H1 (cell line): ENCODE measurements around the gene ZNG1A. TPM values are rescaled to one million over a fixed set of nuclear protein-coding genes. Genes with fewer than 3 reads are reported as not detected.
"Not testable (repeated sequence)": the region's sequence is repeated elsewhere in the genome, so short reads cannot be mapped to it uniquely, and the experiment has no call there.

Source experiments
- CTCF ChIA-PET: fragments of 300-600 bp; sonication (Branson Sonifier 250); formaldehyde crosslinking; loops from one replicate; lab custom pipeline; 2021; ENCODE audit not compliant: partially characterized antibody; lab: Charles Lee
- POLR2A ChIA-PET: fragments of 300-600 bp; sonication (Branson Sonifier 250); formaldehyde crosslinking; loops from one replicate; lab custom pipeline; 2021; ENCODE audit warnings: inconsistent platforms; ENCODE audit not compliant: partially characterized antibody; lab: Charles Lee
- DNase-seq, 2 experiments: peaks; one replicate each; pipeline versions ENCODE4 v3.0.0 to v3.0.0-alpha.2; 2010 to 2022; ENCODE audit warnings: low spot score in 2 of 2, low read depth in 1 of 2, mixed read lengths in 1 of 2
- FAIRE-seq: peaks from 2 replicates; lab custom pipeline; 2011; peaks lifted over from hg19 to GRCh38; lab: Jason Lieb, UNC
- H2AFZ ChIP-seq: 2 replicates; pipeline ENCODE4 v1.8.1; 2012; ENCODE audit warnings: low read length, inconsistent platforms
- H2AK5ac ChIP-seq: 2 replicates; pipeline ENCODE4 v1.6.1; 2013; ENCODE audit warnings: low read depth, low read length
- H2BK120ac ChIP-seq: replicated peaks from 2 replicates; pipeline ENCODE3; 2013; ENCODE audit warnings: low read depth, low read length, inconsistent platforms
- H2BK12ac ChIP-seq: 2 replicates; pipeline ENCODE4 v1.6.1; 2013; ENCODE audit warnings: low read depth, low read length
- H2BK15ac ChIP-seq: 2 replicates; pipeline ENCODE4 v1.6.1; 2013; ENCODE audit warnings: low read length
- H2BK20ac ChIP-seq: 2 replicates; pipeline ENCODE4 v1.6.1; 2013; ENCODE audit warnings: low read length
- H2BK5ac ChIP-seq: 2 replicates; pipeline ENCODE4 v1.6.1; 2013; ENCODE audit warnings: low read depth, low read length
- H3K14ac ChIP-seq: 2 replicates; pipeline ENCODE4 v1.6.1; 2013; ENCODE audit warnings: inconsistent platforms; ENCODE audit not compliant: insufficient read length
- H3K18ac ChIP-seq: 2 replicates; pipeline ENCODE4 v1.6.1; 2013; ENCODE audit warnings: low read length; ENCODE audit errors: extremely low read depth
- H3K23ac ChIP-seq: 2 replicates; pipeline ENCODE4 v1.6.1; 2013; ENCODE audit warnings: inconsistent platforms; ENCODE audit not compliant: insufficient read length
- H3K23me2 ChIP-seq: 2 replicates; pipeline ENCODE4 v1.6.1; 2013; ENCODE audit warnings: low read depth, low read length
- H3K27ac ChIP-seq: 2 replicates; pipeline ENCODE4 v1.6.1; 2011; ENCODE audit warnings: low read depth, low read length, inconsistent platforms
- H3K27me3 ChIP-seq, 4 experiments: replicated peaks in 1 of 4; 1 replicate in 1 of 4; 2 replicates in 3 of 4; pipeline versions ENCODE4 v1.6.1 to v1.8.1; 2011 to 2013; ENCODE audit warnings: low read length in 3 of 4, mild to moderate bottlenecking in 3 of 4, inconsistent platforms in 2 of 4, mixed read lengths in 2 of 4, moderate library complexity in 1 of 4; ENCODE audit not compliant: control insufficient read depth in 3 of 4, insufficient read depth in 3 of 4; ENCODE audit errors: extremely low read depth in 1 of 4
- H3K36me3 ChIP-seq, 4 experiments: 2 replicates each; pipeline versions ENCODE4 v1.6.1 to v1.8.1; 2011 to 2013; ENCODE audit warnings: mild to moderate bottlenecking in 4 of 4, low read length in 3 of 4, moderate library complexity in 2 of 4, control low read depth in 1 of 4, inconsistent platforms in 1 of 4; ENCODE audit not compliant: insufficient read depth in 4 of 4, control insufficient read depth in 2 of 4
- H3K4ac ChIP-seq: replicated peaks from 2 replicates; pipeline ENCODE3; 2013; ENCODE audit warnings: low read length, low read depth, mixed read lengths, inconsistent platforms; ENCODE audit not compliant: insufficient read length
- H3K4me1 ChIP-seq, 4 experiments: replicated peaks in 1 of 4; 1 replicate in 1 of 4; 2 replicates in 3 of 4; pipeline versions ENCODE4 v1.6.1 to v1.8.1; 2011 to 2013; ENCODE audit warnings: low read length in 3 of 4, inconsistent platforms in 2 of 4, mixed read lengths in 1 of 4; ENCODE audit not compliant: insufficient read depth in 4 of 4, control insufficient read depth in 3 of 4
- H3K4me2 ChIP-seq, 2 experiments: 2 replicates each; pipeline versions ENCODE4 v1.6.1 to v1.8.1; 2011 to 2013; ENCODE audit warnings: low read depth in 2 of 2, low read length in 2 of 2, control low read depth in 1 of 2, inconsistent platforms in 1 of 2, mild to moderate bottlenecking in 1 of 2; ENCODE audit not compliant: insufficient read depth in 1 of 2
- H3K4me3 ChIP-seq, 4 experiments: fragments of 200-600, 300-600 bp in 1 of 4; sonication (generic), shearing (Covaris generic), sonication (Bioruptor Twin) in 1 of 4; 2 replicates each; pipeline versions ENCODE4 v1.5.1 to v1.8.1; 2011 to 2016; ENCODE audit warnings: low read length in 4 of 4, low read depth in 3 of 4, control low read depth in 2 of 4, inconsistent platforms in 2 of 4, mild to moderate bottlenecking in 2 of 4, mixed read lengths in 1 of 4, moderate library complexity in 1 of 4; ENCODE audit not compliant: insufficient read depth in 2 of 4; ENCODE audit errors: extremely low read depth in 1 of 4
- H3K56ac ChIP-seq: replicated peaks from 2 replicates; pipeline ENCODE3; 2013; ENCODE audit warnings: low read depth, mild to moderate bottlenecking, mixed read lengths, low read length, inconsistent platforms; ENCODE audit not compliant: insufficient read length
- H3K79me1 ChIP-seq: 2 replicates; pipeline ENCODE4 v1.6.1; 2013; ENCODE audit warnings: low read depth, low read length, control low read depth
- H3K79me2 ChIP-seq, 2 experiments: 2 replicates each; pipeline versions ENCODE4 v1.6.1 to v1.8.1; 2012 to 2013; ENCODE audit warnings: low read length in 2 of 2, mild to moderate bottlenecking in 2 of 2, inconsistent platforms in 1 of 2; ENCODE audit not compliant: insufficient read depth in 2 of 2, control insufficient read depth in 1 of 2
- H3K9ac ChIP-seq, 4 experiments: replicated peaks in 1 of 4; 1 replicate in 1 of 4; 2 replicates in 3 of 4; pipeline versions ENCODE4 v1.6.1 to v1.8.1; 2011 to 2013; ENCODE audit warnings: low read depth in 3 of 4, low read length in 3 of 4, control low read depth in 2 of 4, mild to moderate bottlenecking in 2 of 4, moderate library complexity in 2 of 4, inconsistent platforms in 1 of 4; ENCODE audit errors: extremely low read depth in 1 of 4
- H3K9me3 ChIP-seq, 2 experiments: 2 replicates each; pipeline versions ENCODE4 v1.6.1 to v1.8.1; 2012 to 2013; ENCODE audit warnings: mild to moderate bottlenecking in 2 of 2, moderate library complexity in 2 of 2, control low read depth in 1 of 2, inconsistent platforms in 1 of 2, low read depth in 1 of 2, low read length in 1 of 2, mixed read lengths in 1 of 2; ENCODE audit not compliant: insufficient read depth in 2 of 2
- H4K20me1 ChIP-seq, 2 experiments: replicated peaks in 1 of 2; 2 replicates each; pipeline versions ENCODE3 to v1.8.1; 2011 to 2013; ENCODE audit warnings: inconsistent platforms in 2 of 2, low read length in 2 of 2, mild to moderate bottlenecking in 1 of 2; ENCODE audit not compliant: insufficient read depth in 2 of 2, control insufficient read depth in 1 of 2
- H4K5ac ChIP-seq: 2 replicates; pipeline ENCODE4 v1.6.1; 2013; ENCODE audit warnings: low read length, low read depth, mixed read lengths, inconsistent platforms; ENCODE audit not compliant: insufficient read length
- H4K8ac ChIP-seq: 2 replicates; pipeline ENCODE4 v1.8.0; 2013; ENCODE audit warnings: mild to moderate bottlenecking, moderate library complexity, low read length, inconsistent platforms; ENCODE audit not compliant: insufficient read depth; ENCODE audit errors: extremely low read depth
- H4K91ac ChIP-seq: replicated peaks from 2 replicates; pipeline ENCODE3; 2013; ENCODE audit warnings: low read length, mixed read lengths, inconsistent platforms; ENCODE audit not compliant: insufficient read length
- SP1 ChIP-seq: IDR thresholded peaks from 2 replicates; pipeline ENCODE4 v1.6.1; 2011; ENCODE audit warnings: low read depth, low read length
- WGBS, 2 experiments: shearing (Covaris generic) in 1 of 2; methylation state at CpG; one replicate each; pipeline versions ENCODE4 v1.1.6 to v1.1.7; 2013 to 2015; ENCODE audit warnings: low lambda C conversion rate in 2 of 2, mixed read lengths in 2 of 2, inconsistent platforms in 1 of 2, low coverage in 1 of 2, missing lambda C conversion rate in 1 of 2; ENCODE audit not compliant: insufficient replicate concordance in 2 of 2, insufficient coverage in 1 of 2, insufficient read length in 1 of 2; ENCODE audit errors: extremely low coverage in 1 of 2, missing lambda C conversion rate in 1 of 2; 5-methylcytosine and 5-hydroxymethylcytosine counted together
- polyA plus RNA-seq, 7 experiments: library from polyadenylated mRNA; depleted of rRNA in 3 of 7; stranded (reverse) in 5 of 7; unstranded in 2 of 7; fragments of >200 nt in 5 of 7; fragments of 200-250 nt in 2 of 7; gene quantifications; 1 replicate in 5 of 7; 2 replicates in 1 of 7; 4 replicates in 1 of 7; pipeline versions ENCODE4 v1.2.1 to v1.2.3, GENCODE V29; 2011 to 2013; ENCODE audit warnings: missing spikeins in 2 of 7, mixed read lengths in 2 of 7
- total RNA-seq: library from RNA; stranded (reverse); fragmentation: NEBNext Ultra II Directional; extraction: Animal tissue kit (Norgen Biotek cat#: 25700); gene quantifications from 2 replicates; pipeline ENCODE4 v1.2.1, GENCODE V29; 2021

Gene ZNG1A
- total and polyA plus RNA-seq, 2 of the 8 experiments (the other 6 are each of a cell fraction or from before 2014, with no cell fraction given) = 18.2 to 46.5 TPM

DNA sequence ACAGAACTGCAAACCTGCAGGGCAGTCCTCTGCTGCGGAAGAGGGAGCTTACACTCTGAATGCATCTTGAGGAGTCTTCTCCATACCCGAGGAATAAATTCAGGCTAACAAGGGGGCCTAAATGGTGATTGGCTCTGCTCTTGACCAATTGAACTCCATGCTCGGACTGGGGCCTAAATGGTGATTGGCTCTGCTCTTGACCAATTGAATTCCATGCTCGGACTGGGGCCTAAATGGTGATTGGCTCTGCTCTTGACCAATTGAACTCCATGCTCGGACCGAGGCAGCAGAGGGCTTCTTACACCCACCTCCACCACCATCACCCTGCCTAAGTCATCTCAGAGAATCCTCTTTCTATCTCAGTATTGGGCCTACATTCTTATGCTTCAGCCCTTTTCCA, 79.0 kb downstream of the ZNG1A start:
- not testable (repeated sequence) for FAIRE-seq, H4K5ac ChIP-seq, H4K8ac ChIP-seq

DNA sequence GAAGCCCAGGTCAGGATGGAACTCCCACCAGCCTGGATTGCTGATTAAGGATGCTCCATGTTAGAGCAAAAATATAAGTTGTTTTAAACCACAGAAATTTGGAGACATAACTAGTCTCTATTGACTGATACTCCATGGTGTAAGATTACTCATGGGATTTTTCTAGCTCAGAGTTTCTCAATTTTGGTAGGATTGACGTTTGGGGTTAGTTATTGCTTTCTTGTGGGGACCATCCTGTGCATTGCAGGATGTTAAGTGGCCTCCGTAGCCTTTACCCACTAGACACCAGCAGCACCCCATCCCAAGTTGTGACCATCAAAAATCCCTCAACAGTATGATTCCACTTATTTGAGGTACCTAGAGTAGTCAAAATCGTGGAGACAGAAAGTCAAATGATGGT, 80.1 kb downstream of the ZNG1A start:
- H3K9me3 ChIP-seq = not testable (repeated sequence)

More for the DNA sequence above, 79.0 kb downstream of the ZNG1A start:
- H4K91ac ChIP-seq, H3K27me3 ChIP-seq, H3K56ac ChIP-seq, H3K4me3 ChIP-seq, CTCF ChIA-PET, H3K4me1 ChIP-seq, H3K9me3 ChIP-seq, H3K36me3 ChIP-seq, H3K18ac ChIP-seq, POLR2A ChIA-PET, H2BK5ac ChIP-seq, H2BK12ac ChIP-seq, H2AFZ ChIP-seq, H3K79me1 ChIP-seq, H3K4ac ChIP-seq, H3K9ac ChIP-seq, H3K23me2 ChIP-seq, H2BK20ac ChIP-seq, H2BK120ac ChIP-seq, H3K79me2 ChIP-seq, H3K23ac ChIP-seq, DNase-seq, H2BK15ac ChIP-seq, H2AK5ac ChIP-seq, H3K4me2 ChIP-seq, H4K20me1 ChIP-seq, H3K14ac ChIP-seq, H3K27ac ChIP-seq: not testable (repeated sequence)
- WGBS, 2 experiments = 87% methylated on average over 6 of the region's 6 CpGs; no CpG with 5 or more reads in 1 of the 2 experiments
- TF ChIP-seq SP1 = 0 out of 2 replicates have a peak, but pooled peaks have one; percentile 10

More for the DNA sequence above, 80.1 kb downstream of the ZNG1A start:
- H2BK120ac ChIP-seq, H3K4ac ChIP-seq, H3K79me2 ChIP-seq, FAIRE-seq, H2BK5ac ChIP-seq, H3K23me2 ChIP-seq, H3K79me1 ChIP-seq, H4K5ac ChIP-seq, H3K36me3 ChIP-seq, H3K23ac ChIP-seq, H2BK20ac ChIP-seq, POLR2A ChIA-PET, H3K4me3 ChIP-seq, H3K56ac ChIP-seq, DNase-seq, H4K20me1 ChIP-seq, H3K14ac ChIP-seq, H3K9ac ChIP-seq, H2AFZ ChIP-seq, H3K4me2 ChIP-seq, H3K4me1 ChIP-seq, H2BK12ac ChIP-seq, CTCF ChIA-PET, H2AK5ac ChIP-seq, H4K8ac ChIP-seq, H4K91ac ChIP-seq, H3K27me3 ChIP-seq, H3K18ac ChIP-seq, H2BK15ac ChIP-seq, H3K27ac ChIP-seq: not testable (repeated sequence)
- WGBS, 2 experiments = 73% methylated on average over 3 of the region's 3 CpGs; no CpG with 5 or more reads in 1 of the 2 experiments
